ENCODE results near the gene NTPCR. TPM values are rescaled to one million over a fixed set of nuclear protein-coding genes. Genes with fewer than 3 reads are reported as not detected.

Gene NTPCR
- total RNA-seq, 1 experiment from 2014 or later: 50.0 TPM

DNA sequence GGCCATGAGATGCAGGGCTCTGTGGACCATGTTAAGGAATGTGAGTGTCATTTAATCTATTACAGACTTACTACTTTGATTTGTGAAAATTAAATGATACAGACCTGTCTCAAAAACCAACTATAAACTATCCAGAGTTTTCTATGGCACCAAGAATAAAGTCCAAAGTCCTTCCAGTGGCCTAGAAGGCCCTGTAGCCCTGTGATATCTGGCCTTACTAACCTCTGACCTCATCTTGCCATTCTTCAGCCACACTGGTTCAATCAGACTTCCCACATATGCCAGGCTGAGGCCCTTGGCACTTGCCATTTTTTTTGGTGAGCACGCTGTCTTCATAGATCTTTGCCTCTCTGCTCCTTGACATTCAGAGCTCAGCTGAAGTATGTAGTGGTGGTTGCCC is 7.7 kb downstream of the NTPCR start:
- H3K4me3 ChIP-seq (ENCODE audit: low read depth, low read length, poor library complexity, severe bottlenecking): no peak overlapping the region
- no peaks in the 10 kb centered on the region for H3K4me1 ChIP-seq (ENCODE audit: insufficient read depth, low read length, poor library complexity, severe bottlenecking)
- H3K27me3 ChIP-seq (replicated peaks; ENCODE audit: insufficient read depth, low read depth, low read length, poor library complexity): no peaks in the 10 kb centered on the region
- DNase-seq (ENCODE audit: low spot score): no peak
- ChIA-PET CTCF (no interaction called here), POLR2A (ENCODE audit: low non-redundant PET) (no interaction called here)
- intact Hi-C loops (cut with micrococcal nuclease; ENCODE audit: unreplicated experiment): no loop called here
- BruUV-seq (replicated peaks): no TSS peak
- peaks cover 26% of the 10 kb centered on the region for H3K36me3 ChIP-seq (ENCODE audit: insufficient read depth, low read length, poor library complexity, severe bottlenecking)
- H3K9me3 ChIP-seq (ENCODE audit: low read depth, low read length, poor library complexity, severe bottlenecking): peaks cover 3% of the 10 kb centered on the region
- TF ChIP-seq EZH2 (IDR thresholded peaks at IDR 0.05; ENCODE audit: borderline replicate concordance, low read depth, low read length, poor library complexity, severe bottlenecking) (no peak), CTCF (conservative IDR thresholded peaks at IDR 0.05; ENCODE audit: low read depth, low read length) (no peak)
- no peak overlapping the region for H3K27ac ChIP-seq (ENCODE audit: low read depth, low read length, poor library complexity, severe bottlenecking)

DNA sequence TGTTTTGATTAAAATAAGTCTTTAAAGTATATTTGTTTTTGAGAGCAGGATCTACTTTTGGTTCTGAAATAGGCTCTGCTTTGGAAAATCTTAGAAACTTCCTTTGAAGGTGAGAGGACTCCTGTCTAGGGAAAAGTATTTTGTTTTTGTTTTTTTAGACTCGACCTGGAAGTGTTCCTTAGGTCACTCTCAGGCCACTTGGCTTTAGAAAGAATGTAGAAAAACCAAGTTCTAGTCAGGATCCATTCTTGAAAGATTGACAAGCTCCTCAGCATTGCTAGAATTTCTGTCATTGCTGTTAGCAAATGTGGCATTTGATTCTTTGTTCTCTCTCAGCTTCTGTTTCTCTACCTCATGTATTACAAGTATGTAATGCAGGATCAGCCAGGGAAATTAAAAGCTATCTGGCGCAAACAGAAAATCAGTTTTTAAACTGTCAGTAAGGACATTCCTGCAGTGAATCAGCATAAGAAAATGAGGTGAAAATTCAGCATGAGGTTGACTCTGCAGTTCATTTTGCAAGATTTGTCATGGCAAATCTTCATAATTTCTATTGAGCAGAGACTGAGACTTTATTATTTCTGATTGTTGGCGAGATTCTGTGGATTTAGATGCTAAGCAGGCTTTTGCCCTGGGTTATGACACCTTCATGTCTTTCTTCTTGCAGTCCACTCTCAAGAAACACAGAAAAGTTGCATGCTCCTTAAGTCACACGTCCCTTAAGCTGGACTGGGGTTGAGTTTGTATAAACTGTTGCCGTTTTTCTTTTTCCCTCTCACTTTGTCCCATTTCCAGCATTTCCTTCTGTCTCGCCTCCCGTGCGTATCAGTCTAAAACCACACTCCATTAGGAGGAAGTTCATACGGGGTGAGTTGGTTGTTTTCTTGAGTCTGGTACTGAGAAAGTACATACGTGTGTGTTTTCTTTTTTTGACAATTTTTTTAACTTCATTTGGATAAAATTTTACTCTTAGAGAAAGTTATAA is 12.6 kb downstream of the NTPCR start:
- ChIA-PET POLR2A (ENCODE audit: low non-redundant PET) (no interaction called here), CTCF (no interaction called here)
- no peaks in the 10 kb centered on the region for H3K27me3 ChIP-seq (replicated peaks; ENCODE audit: insufficient read depth, low read depth, low read length, poor library complexity)
- BruUV-seq (replicated peaks): no TSS peak
- no peaks in the 10 kb centered on the region for H3K4me1 ChIP-seq (ENCODE audit: insufficient read depth, low read length, poor library complexity, severe bottlenecking)
- peaks cover 12% of the 10 kb centered on the region for H3K36me3 ChIP-seq (ENCODE audit: insufficient read depth, low read length, poor library complexity, severe bottlenecking)
- DNase-seq (ENCODE audit: low spot score): no peak
- no peak overlapping the region for H3K4me3 ChIP-seq (ENCODE audit: low read depth, low read length, poor library complexity, severe bottlenecking)
- intact Hi-C loops (cut with micrococcal nuclease; ENCODE audit: unreplicated experiment): no loop called here
- H3K9me3 ChIP-seq (ENCODE audit: low read depth, low read length, poor library complexity, severe bottlenecking): peaks cover 3% of the 10 kb centered on the region
- no peak overlapping the region for H3K27ac ChIP-seq (ENCODE audit: low read depth, low read length, poor library complexity, severe bottlenecking)
- TF ChIP-seq EZH2 (IDR thresholded peaks at IDR 0.05; ENCODE audit: borderline replicate concordance, low read depth, low read length, poor library complexity, severe bottlenecking) (no peak), CTCF (conservative IDR thresholded peaks at IDR 0.05; ENCODE audit: low read depth, low read length) (no peak)

DNA sequence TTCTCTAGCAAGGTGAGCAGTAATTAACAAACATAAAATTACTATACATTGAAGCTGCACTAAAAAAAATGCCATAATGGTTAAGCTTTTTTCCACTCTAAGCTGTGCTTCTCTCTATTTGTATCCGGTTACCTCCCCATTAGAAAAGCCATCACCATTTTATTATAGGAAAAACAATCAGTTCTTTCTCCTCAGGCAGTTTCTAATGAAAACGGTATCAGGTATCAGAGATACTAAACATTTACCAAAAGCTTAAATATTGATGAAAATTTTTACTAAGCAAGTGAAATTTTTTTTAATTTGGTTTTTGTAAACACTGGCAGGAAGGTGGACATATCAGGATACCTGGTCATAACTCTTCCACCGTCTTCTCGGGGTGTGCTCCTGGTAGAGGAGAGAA is 14.2 kb downstream of the NTPCR start:
- CTCF ChIA-PET: no interaction called here
- no peak overlapping the region for H3K4me3 ChIP-seq (ENCODE audit: low read depth, low read length, poor library complexity, severe bottlenecking)
- no peaks in the 10 kb centered on the region for H3K9me3 ChIP-seq (ENCODE audit: low read depth, low read length, poor library complexity, severe bottlenecking)
- POLR2A ChIA-PET (ENCODE audit: low non-redundant PET): no interaction called here
- H3K27ac ChIP-seq (ENCODE audit: low read depth, low read length, poor library complexity, severe bottlenecking): no peak overlapping the region
- no peaks in the 10 kb centered on the region for H3K4me1 ChIP-seq (ENCODE audit: insufficient read depth, low read length, poor library complexity, severe bottlenecking)
- no peak for DNase-seq (ENCODE audit: low spot score)
- TF ChIP-seq EZH2 (IDR thresholded peaks at IDR 0.05; ENCODE audit: borderline replicate concordance, low read depth, low read length, poor library complexity, severe bottlenecking) (no peak), CTCF (conservative IDR thresholded peaks at IDR 0.05; ENCODE audit: low read depth, low read length) (no peak)
- H3K36me3 ChIP-seq (ENCODE audit: insufficient read depth, low read length, poor library complexity, severe bottlenecking): no peaks in the 10 kb centered on the region
- no TSS peak for BruUV-seq (replicated peaks)
- intact Hi-C loops (cut with micrococcal nuclease; ENCODE audit: unreplicated experiment): no loop called here
- H3K27me3 ChIP-seq (replicated peaks; ENCODE audit: insufficient read depth, low read depth, low read length, poor library complexity): no peaks in the 10 kb centered on the region

Data from A673 (cell line).